Measurements from ENCODE around the gene CSTB. TPM values are rescaled to one million over a fixed set of nuclear protein-coding genes. Genes with fewer than 3 reads are reported as not detected.

Gene CSTB
- total and polyA plus RNA-seq, 2 donors (not counting 3 experiments of a cell fraction or from before 2014, with no cell fraction given): 65.8 to 83.7 TPM

DNA sequence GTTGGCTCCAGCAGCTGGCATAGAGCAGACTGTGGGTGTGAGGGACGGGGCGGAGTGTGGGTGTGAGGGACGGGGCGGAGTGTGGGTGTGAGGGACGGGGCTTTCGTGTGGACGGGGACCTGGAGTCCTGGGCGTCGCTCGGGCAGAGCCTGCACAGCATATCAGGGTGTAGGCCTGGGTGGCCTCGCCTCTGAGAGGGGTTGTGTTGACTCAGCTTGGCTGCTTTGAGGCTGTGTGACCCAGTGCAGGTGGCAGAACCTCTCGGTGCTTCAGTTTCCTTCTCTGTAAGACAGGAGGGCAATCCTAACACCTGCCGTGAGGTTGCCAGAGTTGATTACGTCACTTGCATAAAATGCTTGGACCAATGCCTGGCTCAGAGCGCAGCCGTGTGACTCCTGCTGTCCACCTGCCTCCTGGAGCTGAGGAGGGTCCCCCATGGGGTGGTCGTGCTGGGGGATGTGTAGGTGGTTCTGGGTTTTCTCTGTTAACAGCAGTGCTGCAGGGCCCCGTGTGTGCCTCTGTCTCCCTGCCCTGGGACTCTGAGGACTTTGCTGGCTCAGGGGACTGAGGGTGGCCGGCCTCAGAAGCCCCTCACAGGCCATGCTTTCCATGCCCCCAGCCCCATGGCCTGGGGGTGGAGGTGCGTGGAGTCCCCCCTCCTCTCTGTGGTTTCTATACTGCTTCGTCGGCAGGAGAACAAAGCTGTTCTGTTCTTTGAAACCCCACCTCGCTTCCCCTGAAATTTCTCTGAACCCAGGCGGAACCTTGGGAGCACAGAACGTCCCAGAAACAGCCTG lies 41.8 kb downstream of the CSTB start:
- Histone ChIP-seq H3K9ac (replicated peaks; ENCODE audit: extremely low read depth, insufficient read depth, low read length) (no peak overlapping the region), H4K20me1 (replicated peaks; ENCODE audit: control insufficient read depth, extremely low read depth, insufficient read depth, low read length) (no peaks in the 10 kb centered on the region), H3K27ac (ENCODE audit: insufficient read depth, low read depth, low read length) (no peak overlapping the region), H3K27me3 (ENCODE audit: control insufficient read depth in 2 of 2, insufficient read depth in 2 of 2, low read length in 2 of 2) (no peaks in the 10 kb centered on the region), H3K36me3 (ENCODE audit: control insufficient read depth in 2 of 2, extremely low read depth in 1 of 2, insufficient read depth in 2 of 2, low read length in 2 of 2) (no peaks in the 10 kb centered on the region), H3K4me2 (ENCODE audit: insufficient read depth, low read length) (no peak overlapping the region), H2AFZ (ENCODE audit: low read depth, low read length) (no peak overlapping the region), H3K4me3 (replicated peaks in 1 of 3; ENCODE audit: insufficient read depth in 1 of 3, low read depth in 1 of 3, low read length in 3 of 3) (no peak overlapping the region), H3K79me2 (ENCODE audit: control insufficient read depth, insufficient read depth, low read length) (peaks cover 18% of the 10 kb centered on the region), H3K4me1 (ENCODE audit: control insufficient read depth, extremely low read depth, insufficient read depth, low read length) (peaks cover 2% of the 10 kb centered on the region), H3K9me1 (replicated peaks; ENCODE audit: control insufficient read depth, extremely low read depth, insufficient read depth, low read length) (no peaks in the 10 kb centered on the region), H3K9me3 (replicated peaks; ENCODE audit: control insufficient read depth, insufficient read depth, low read length) (no peaks in the 10 kb centered on the region)
- ChIA-PET POLR2A (no interaction called here), CTCF (no interaction called here)
- intact Hi-C loops (cut with micrococcal nuclease): no loop called here
- BruUV-seq (replicated peaks): no TSS peak
- FAIRE-seq (no peak), DNase-seq (ENCODE audit: low read depth, low spot score) (no peak)
- dilution Hi-C loops (cut with MboI; ENCODE audit: extremely low pct_ligation_motif_present, low sequenced_read_pairs): no loop called here
- TF ChIP-seq, protein P1, sequence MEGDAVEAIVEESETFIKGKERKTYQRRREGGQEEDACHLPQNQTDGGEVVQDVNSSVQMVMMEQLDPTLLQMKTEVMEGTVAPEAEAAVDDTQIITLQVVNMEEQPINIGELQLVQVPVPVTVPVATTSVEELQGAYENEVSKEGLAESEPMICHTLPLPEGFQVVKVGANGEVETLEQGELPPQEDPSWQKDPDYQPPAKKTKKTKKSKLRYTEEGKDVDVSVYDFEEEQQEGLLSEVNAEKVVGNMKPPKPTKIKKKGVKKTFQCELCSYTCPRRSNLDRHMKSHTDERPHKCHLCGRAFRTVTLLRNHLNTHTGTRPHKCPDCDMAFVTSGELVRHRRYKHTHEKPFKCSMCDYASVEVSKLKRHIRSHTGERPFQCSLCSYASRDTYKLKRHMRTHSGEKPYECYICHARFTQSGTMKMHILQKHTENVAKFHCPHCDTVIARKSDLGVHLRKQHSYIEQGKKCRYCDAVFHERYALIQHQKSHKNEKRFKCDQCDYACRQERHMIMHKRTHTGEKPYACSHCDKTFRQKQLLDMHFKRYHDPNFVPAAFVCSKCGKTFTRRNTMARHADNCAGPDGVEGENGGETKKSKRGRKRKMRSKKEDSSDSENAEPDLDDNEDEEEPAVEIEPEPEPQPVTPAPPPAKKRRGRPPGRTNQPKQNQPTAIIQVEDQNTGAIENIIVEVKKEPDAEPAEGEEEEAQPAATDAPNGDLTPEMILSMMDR (IDR thresholded peaks at IDR 0.05; ENCODE audit: extremely low read depth in 1 of 2, insufficient read depth in 1 of 2, low read depth in 1 of 2, low read length in 2 of 2): no peak
- TF ChIP-seq, protein P2, sequence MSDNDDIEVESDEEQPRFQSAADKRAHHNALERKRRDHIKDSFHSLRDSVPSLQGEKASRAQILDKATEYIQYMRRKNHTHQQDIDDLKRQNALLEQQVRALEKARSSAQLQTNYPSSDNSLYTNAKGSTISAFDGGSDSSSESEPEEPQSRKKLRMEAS (IDR thresholded peaks at IDR 0.05; ENCODE audit: insufficient read depth, insufficient read length): no peak
- TF ChIP-seq MYC (IDR thresholded peaks at IDR 0.05; ENCODE audit: low read depth, low read length): no peak
- TF ChIP-seq POLR2AphosphoS5 (IDR thresholded peaks at IDR 0.05; ENCODE audit: insufficient read depth, low read depth, low read length): no peak
- no peak for TF ChIP-seq FOS (IDR thresholded peaks at IDR 0.05; ENCODE audit: borderline replicate concordance, insufficient read depth, low read length)
